Suppressor macrophage (primary cell): ENCODE measurements around the gene KCNH1.

ENCODE experiments used
- DNase-seq, 4 experiments: peaks; one replicate each; pipeline ENCODE4 v3.0.0-alpha.2; 2020 to 2022

Gene KCNH1

DNA sequence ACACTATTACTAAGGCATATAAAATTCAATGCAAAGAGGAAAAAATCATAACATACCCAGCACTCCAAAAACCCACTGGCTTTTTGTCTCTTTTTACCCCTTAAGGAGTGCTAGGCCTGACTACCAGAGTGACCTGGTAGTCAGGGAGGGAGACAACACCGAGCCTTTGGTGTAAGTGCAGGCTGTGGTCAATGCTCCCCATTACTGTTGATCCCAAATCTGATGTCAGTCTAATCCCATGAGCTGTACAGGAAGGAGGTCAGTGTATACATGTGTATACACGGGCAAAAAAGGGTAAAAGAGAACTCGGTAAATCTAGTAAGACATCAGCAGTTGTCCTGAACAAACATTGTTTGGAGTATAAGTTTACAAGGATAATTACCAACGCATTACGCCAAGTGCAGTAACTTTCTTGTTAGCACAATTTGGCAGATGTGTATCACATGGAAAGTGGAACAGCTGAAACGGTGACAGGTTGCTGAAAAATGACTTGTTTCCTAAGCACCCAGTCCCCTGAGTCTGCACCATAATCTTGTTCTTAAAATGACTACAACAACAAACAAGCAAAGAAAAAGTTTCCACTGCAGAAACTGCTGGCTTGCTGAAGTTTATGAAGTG, 217.9 kb downstream of the KCNH1 start:
- DNase-seq = no peak

DNA sequence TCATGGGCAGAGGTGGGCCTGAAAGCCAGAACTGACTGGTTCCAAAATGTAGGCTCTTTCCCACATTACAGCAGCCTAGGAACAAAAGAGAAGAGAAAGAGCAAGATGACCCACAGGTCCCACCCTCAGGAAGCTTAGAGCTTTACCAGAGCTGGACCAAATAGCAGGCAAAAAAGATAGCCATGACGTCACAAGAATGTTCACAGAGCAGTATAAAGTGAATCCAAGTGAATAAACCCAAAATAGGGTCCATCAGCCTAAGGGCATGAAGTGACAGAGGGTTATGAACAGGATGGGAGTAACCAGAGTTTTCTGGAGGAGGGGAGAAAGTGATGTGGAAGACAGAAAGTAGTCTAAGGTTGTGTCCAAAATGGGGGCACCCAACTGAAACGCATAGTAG, 221.2 kb downstream of the KCNH1 start:
- DNase-seq = no peak

GRCh38 chr1:210910020-210910575, 223.8 kb downstream of the KCNH1 start:
- no peak for DNase-seq

DNA sequence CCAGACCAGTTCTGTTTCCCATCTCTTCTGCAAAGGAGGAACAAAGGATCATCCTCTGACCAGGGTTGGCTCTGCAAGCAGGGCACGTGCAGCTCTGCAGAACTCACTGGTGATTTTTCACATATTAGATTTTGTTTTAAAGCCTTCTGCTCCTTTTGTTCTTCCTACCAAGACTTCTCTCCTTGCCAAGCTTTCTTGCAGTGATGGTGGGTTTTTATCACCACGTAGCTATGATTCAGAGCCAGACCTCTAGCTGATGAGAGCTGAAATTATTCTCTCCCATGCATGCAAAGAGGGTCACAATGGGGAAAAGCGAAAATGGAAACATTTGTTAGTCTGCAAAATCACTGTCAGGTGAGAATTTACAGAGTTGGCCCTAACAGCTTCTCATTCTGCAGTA, 225.2 kb downstream of the KCNH1 start:
- no peak for DNase-seq

- DNase-seq = no peak
These were observed 225.7 kb downstream of the KCNH1 start for GRCh38 chr1:210908257-210908656.

DNA sequence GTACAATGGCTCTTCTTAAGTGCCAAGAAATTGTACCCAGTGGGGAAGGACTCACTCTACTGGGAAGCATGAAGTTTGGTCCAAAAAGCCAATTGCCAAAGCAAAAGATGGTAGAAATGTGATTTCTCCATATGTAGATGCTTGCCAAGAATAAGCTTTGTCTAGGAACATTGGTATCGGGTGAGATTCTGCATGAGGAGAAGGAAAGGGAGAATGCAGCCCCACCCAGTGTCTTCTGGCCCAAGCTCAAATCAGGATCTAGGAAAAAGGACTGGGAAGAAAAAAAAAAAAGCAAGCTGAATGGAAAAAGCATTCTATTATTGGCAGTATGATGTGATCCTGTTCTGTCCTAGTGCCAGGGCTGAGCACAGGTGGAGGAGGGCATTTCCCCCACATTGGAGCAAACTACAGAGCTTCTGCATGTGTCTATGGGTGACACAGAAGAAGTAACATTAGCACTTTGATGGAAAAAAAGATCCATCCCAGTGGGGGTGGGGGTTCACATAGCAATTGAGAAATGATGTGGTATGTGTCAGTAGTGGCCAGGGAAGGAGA, 226.6 kb downstream of the KCNH1 start:
- no peak for DNase-seq

- no peak for DNase-seq
These were observed 227.9 kb downstream of the KCNH1 start for GRCh38 chr1:210905944-210906453.

- DNase-seq = no peak
These were observed 228.5 kb downstream of the KCNH1 start for GRCh38 chr1:210905365-210905904.

- no peak for DNase-seq
These were observed 231.8 kb downstream of the KCNH1 start for GRCh38 chr1:210901981-210902770.

DNA sequence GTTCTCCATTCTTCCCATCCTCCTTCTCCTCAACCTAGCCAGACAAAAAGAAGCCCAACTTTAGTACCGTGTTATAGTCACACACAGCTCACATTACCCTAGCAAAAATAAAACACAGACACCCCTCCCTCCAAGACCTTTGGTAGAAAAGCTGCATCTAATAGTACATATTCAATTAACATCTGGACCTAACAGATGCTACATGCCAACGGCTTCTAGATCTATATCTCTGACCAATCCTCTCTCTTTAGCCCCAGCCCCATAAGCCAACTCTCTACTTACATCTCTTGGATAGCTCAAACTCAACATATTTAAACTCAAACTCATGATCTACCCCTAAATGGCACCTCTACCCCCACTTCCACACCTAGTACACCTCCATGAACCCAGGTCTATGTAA, 233.1 kb downstream of the KCNH1 start:
- DNase-seq = no peak

DNA sequence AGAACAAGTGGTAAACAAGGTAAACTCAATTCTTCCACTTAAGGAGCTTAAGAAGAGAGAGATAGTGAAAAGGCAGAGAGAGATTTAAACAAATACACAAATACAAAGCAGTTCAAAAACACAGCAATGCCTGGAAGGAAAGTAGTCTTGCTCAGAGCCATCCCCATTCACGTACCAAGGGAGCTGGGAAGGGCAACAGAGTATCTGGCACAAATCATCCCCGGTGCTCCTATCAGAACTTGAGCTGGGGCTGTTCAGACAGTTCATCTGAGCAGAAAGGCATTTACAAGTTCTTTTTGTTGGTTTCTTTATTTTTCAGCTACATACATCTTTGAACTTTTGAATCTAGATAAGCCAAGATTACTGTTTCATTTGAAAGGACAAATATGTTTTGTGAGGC, 233.9 kb downstream of the KCNH1 start:
- DNase-seq = no peak

DNA sequence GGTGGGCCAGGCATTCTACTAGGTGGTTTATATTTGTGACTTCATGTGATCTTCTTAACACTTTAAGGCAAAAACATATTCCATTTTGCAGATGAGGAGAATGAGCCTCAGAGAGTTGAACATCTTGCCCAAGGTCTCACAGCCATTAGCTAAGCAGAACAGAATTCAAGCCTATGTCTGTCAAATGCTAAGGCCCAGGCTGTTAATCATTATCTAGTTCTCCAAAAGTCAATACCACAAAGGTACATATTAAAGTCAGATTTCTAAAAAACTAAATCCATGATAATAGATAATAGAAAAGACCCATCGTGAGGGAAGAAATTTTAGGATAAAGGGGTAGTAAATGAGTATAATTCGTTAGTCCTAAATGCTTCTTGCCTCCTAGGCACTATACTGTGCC, 234.3 kb downstream of the KCNH1 start:
- DNase-seq = no peak

- DNase-seq = no peak
These were observed 235.5 kb downstream of the KCNH1 start for GRCh38 chr1:210898473-210898872.

DNA sequence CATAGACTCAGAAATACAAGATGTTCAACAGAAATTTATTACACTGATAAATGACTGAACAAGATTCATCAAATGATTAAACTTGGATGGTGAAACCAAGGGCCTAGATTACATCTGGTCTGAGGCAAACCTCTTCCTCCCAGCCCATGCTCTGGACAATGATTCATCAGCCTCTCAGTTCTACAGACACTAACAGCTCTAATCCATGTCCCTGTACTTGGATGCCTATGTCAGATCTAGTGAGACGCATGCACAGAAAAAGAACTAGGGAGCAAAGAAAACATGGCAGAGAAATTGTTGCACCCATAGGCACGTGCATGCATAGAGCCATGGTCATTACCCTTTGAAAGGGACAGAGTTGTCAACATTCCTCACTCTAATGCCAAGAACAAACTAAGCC, 250.1 kb downstream of the KCNH1 start:
- DNase-seq = no peak

DNA sequence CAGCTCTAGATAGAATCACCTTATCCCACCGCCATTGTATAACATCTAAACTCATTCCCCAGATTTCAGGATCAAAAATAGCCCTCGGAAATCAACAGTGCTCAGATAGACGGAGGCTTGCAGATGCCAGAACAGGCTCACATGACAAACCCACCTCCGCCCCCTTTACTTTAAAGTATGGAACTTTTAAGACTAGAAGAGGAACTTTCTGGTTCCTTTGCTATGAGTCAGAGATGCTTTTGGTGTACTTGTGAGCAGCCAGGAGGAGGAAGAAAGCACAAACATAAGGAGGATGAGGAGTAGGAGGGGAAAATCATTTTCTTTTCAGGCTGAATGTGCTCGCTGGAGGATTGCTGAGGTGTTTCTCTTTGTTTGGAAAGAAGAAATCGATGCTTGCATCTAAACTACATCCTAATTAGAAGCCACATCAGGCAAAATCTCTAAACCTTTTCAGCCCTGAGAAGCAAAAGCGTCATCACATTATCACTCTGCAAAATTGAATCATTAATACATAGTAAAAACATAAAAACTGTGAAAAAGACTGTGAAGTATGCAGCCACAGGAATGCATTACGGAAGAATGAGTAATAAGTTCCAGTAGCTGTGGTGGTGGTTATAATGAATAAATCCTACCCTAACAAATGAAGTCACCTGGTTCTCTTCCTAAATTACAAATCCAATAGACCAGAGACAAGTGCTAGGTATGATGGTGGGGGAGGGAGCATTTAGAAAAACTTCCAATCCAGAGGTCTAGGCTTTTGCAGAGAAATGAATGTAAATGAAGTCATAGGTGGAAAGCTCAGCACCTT, 251.3 kb downstream of the KCNH1 start:
- DNase-seq = no peak

GRCh38 chr1:210878564-210878963, 255.4 kb downstream of the KCNH1 start:
- no peak for DNase-seq

DNA sequence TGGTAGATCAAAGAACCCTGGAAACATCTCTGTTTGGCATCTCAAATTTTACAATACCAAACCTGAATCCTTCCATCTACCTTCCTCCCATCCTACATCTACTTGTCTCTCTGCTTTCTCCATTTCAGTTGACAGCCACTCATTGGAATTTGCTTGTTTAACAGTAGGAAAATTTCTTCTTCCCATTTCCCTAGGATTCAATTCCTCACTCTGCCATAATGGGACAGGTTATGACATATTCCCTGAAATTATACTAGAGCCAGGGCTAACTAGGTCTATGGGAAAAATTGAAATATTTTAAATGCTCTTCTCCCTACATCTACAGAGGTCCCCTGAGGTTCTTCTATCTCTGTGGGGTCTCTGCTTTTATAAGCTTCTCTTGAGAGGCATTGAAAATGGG, 257.7 kb downstream of the KCNH1 start:
- no peak for DNase-seq

- no peak for DNase-seq
These were observed 267.4 kb downstream of the KCNH1 start for GRCh38 chr1:210866532-210866931.

DNA sequence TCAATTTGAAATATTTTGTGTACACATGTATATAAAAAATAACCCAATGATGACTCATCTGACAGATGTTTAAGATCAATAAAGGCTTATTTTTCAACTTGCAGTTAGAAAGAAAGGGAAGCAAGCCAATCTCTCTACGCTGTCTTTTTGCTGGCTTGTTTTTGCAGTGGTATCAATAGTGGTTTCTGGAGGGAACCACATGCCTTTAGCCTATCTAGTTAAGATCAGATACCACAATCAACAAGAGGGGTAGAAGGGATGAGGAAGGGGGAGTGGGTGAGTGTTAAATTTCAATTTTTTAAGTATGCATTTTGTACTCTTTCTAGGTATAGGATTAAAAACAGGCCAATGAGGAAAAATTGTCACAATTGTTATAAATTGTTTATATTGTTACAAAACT, 276.2 kb downstream of the KCNH1 start:
- no peak for DNase-seq

DNA sequence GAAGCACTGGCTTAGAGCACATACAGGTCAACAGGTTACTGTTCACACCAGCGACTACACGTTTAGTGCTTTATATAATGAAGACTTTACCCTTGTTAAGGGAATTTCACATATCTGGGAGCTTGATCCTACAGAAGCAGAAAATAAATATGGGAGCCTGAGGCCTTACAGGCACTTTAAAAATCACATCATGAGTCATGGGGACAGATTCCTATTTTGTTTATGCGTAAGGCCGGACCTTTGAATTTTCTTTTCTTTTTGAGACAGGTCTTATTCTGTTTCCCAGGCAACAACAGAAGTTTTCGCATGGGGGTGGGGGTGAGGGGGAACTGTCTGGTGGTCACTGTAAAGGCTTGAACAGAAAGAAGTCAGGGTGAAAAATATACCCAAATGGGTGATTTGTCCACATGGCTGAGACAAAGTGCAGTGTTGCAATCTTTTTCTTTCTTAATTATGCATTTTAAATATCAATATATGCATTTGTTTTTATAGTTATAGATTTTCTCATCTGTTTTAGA, 276.7 kb downstream of the KCNH1 start:
- DNase-seq = no peak

DNA sequence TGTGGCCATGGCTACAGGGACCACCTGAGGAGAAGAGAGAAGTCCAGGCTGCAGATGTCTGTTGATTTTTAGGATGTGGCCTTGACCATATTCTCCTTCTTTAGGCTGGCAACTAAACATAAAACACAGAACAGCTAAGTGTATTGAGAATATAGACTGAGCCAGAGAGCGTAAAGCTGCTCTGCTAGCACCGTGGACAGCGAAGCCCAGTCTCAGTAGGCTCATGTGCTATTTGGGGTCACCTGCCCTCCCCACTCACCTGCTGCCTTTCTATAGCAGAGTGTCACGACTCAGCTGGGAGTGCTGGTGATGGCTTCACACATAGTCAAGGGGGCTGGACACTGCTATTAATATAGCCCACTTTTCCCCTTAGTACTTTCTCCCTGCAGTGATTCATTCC, 278.5 kb downstream of the KCNH1 start:
- DNase-seq = no peak

DNA sequence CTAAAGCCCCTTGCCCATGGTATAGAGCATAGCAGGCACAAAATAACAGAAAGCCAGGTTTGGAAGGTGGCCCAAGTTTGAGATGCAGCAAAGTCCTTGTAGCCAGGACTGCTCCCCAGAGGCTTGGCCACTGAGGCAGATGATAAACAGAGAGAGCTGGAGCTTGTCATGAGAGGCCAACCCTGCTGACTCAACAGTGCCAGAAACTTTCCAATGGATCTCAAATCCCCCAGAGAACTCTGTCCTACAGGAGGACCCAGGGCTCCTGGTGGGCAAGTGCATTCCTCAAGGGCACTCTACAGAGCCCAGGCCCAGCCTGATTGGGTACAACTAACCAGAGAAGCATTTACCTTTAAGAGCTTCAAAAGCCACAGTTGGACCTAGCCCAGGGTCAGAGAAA, 280.7 kb downstream of the KCNH1 start:
- DNase-seq = no peak
